ENCODE results near the gene C17orf100.

- no peak for TF ChIP-seq CTCF (IDR thresholded peaks at IDR 0.05)
- TF ChIP-seq POLR2A (IDR thresholded peaks at IDR 0.05), result no peak
These were observed 34.5 kb downstream of the C17orf100 start for GRCh38 chr17:6686026-6686425.
